ENCODE measurements around the gene NEK1.

DNA sequence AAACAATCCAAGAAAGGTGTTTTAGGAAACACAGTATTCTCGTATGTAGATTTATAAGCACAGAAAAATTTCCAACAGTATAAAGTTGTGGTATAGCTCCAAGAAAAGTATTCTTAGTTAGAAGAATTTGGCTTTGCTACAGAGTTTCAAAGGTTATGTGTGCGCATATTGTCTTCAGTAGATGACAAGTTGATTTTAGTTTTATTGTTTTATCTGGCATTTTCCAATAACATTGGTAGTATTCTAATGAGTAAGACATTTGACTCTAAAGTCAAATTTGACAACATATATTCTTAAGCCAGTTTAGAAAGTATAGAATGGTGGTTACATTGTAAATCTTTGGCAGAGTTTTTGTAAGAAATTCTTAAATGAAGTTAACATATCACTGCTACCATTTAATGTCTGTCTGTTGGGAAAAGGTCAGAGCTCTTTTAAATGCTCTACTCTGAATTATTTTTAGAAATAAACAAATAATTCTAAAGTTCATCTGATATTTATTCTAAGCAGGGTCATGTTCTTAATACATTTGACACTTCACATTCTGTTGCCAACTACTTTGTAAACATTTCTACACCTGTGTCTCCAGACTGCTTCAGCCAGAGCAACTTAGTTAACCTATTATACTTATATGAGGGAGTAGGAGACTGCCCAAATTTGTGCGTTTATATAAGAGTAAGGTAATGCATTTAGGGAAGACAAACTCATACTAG is 38.0 kb upstream of the NEK1 start:
- TF ChIP-seq EZH2phosphoT487 (IDR thresholded peaks at IDR 0.05; ENCODE audit: low read depth) (no peak), CTCF (IDR thresholded peaks at IDR 0.05; ENCODE audit: low read depth, low read length) (no peak)
